Activated T-cell treated with anti-CD3 and anti-CD28 coated beads for 24 hours (primary cell): Measurements from ENCODE around the gene IMPG1.

ENCODE experiments used
- DNase-seq: peaks from one replicate; pipeline ENCODE4 v3.0.0-alpha.2; 2020; ENCODE audit warnings: low read depth

The IMPG1 gene

DNA sequence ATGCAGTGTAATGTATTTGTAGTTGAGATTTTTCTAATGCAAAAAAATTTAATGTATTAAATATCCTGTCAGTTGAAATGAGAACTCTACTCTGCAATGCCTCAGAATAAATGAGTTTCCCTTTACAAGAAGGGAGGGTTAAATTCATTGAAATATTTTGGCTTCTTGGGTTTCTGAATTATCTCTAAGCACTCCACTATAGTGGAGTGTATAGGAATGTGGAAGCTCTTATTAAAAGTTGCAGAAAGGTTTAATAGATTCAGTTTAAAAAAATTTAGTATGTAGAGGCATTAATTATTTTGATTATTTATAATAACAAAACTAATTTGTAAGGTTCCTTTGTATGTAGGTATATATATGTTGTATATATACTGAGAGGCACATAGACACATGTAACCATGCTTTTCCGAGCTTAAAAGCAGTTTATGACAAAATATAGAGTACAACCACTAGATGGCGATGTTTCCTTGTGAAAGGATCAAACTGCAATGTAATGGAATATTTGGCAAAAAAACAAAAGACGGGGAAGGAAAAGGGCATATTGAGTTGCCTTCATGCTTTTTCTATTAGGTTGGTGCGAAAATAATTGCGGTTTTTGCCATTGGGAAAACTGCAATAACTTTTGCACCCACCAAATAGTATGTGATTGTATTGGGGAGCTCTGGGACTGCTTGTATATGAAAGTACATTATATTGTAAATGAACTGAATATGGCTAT, 179.2 kb downstream of the IMPG1 start:
- no peak for DNase-seq

- no peak for DNase-seq
These were observed 180.1 kb downstream of the IMPG1 start for GRCh38 chr6:75892384-75892783.

GRCh38 chr6:75884822-75885221, 187.6 kb downstream of the IMPG1 start:
- DNase-seq: no peak

- no peak for DNase-seq
These were observed 189.7 kb downstream of the IMPG1 start for GRCh38 chr6:75882734-75883133.

- no peak for DNase-seq
These were observed 192.2 kb downstream of the IMPG1 start for GRCh38 chr6:75880305-75880704.

DNA sequence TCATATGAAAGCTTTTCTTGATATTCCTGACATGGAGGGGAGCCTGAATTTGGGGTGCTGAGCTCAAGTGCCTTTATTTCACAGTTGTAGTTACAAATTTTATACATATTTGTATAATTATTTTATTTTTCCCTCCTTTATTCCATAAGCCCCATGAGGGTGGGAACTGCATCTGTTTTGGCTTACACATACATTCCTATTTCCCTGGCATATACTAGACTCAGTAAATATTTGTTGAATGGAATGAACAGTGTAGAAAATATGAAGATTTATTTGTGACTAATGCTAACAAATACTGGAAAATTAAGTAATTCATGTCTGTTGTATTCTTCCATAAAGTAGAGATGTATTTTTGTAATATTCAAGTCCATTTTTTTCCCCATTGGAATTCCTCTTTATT, 196.3 kb downstream of the IMPG1 start:
- no peak for DNase-seq

- DNase-seq: no peak
These were observed 198.2 kb downstream of the IMPG1 start for GRCh38 chr6:75874224-75874623.
